HG02938 (cell line): Measurements from ENCODE around the gene INAFM2.

Experiments
- ATAC-seq: cut with Tn5 transposase; IDR thresholded peaks from one replicate; pipeline ENCODE4 v1.9.1; 2021; ENCODE audit warnings: mild to moderate bottlenecking, moderate library complexity; ENCODE audit not compliant: unreplicated experiment

INAFM2 gene

GRCh38 chr15:40323239-40323952 is at the start of gene INAFM2:
TSS of gene INAFM2 (plus strand) at chr15:40323692. CDS start at chr15:40324056, 364 bp downstream.
- peak; percentile 88 for ATAC-seq

DNA sequence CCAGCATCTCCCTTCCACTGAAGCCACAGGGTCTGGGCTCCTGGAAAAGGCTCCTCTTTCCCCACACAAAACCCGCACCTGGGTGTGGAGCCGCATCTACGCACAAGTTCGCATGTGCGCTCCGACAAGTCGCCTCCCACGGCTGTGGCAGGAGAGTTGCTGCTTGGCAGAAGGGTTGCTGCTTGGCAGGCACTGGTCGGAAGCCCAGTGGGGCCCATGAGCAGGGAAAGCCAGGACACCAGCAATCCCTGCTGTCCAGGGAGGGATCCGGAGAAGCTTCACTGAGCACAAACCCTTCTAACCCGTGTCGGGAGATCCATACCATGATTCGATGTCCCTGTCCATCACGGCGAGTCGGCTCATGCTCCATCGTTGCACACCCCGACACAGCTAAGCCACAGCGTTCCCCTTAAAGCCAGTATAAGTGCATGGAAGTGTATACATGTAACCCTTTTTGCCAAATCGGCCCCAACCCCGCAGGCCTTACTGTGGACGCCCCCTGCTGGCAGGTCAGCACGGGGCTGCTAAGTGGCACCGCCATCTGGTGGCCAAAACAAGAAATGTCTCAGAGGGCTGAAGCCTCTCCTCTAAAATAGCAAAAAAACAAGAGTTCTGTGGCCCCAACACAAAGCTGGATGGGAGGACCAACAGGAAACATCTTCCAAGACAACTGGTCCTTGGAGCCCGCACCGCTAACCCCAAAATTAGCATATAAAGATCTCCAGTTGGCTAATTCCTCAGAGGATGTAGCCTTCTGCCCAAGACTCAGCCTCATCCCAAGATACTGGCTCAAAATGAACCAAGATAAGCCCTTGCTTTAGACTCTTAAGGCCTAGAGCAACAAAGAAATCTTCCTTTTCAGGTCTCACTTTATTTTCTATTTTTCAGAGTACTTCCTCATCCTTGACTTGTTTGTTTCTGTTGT is 48.9 kb upstream of the INAFM2 start:
- ATAC-seq = no peak

DNA sequence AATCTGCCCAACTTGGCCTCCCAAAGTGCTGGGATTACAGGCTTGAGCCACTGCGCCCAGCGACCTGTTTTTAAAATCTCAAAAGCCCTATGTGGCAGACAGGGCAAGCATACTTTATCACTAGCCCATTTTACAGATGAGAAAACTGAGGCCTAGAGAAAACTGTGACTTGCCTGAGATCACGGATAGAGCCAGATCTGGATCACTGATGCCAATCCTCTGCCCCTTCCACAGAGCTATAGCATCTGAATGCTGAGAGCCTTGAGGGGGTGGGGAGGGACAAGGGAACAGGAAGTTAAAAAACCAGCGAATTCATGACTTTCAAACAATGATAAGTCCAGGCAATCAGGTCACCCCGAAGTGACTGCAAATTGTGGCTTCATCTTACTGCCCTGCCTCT is 48.0 kb upstream of the INAFM2 start:
- no peak for ATAC-seq

DNA sequence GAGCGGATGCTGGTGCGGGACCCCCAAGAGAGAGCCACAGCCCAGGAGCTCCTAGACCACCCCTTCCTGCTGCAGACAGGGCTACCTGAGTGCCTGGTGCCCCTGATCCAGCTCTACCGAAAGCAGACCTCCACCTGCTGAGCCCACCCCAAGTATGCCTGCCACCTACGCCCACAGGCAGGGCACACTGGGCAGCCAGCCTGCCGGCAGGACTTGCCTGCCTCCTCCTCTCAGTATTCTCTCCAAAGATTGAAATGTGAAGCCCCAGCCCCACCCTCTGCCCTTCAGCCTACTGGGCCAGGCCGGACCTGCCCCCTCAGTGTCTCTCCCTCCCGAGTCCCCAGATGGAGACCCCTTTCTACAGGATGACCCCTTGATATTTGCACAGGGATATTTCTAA is 47.5 kb upstream of the INAFM2 start:
- ATAC-seq = no peak

GRCh38 chr15:40276927-40277326 is 46.6 kb upstream of the INAFM2 start:
- ATAC-seq = no peak

DNA sequence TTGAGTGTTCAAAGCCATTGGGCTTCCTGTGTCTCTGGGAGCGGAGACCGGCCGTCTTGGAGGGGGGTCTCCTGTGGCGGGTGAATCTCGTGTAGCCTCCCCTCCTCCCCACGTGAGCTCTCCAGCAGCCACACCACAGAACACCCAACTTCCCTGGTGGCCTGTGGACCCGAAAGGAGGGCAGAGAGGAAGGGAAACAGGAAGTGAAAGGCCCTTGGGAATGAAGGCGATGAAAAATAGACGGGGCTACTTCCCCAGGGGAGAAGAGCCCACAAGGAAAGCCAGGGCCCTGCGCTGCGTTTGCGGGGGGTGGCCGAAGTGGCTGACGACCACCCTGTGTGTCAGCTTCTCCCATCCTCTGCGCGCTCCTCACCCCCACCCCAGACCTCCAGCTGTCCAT is 46.0 kb upstream of the INAFM2 start:
- no peak for ATAC-seq

- ATAC-seq = no peak
Observed at GRCh38 chr15:40278026-40278425, 45.5 kb upstream of the INAFM2 start.

- no peak for ATAC-seq
Observed at GRCh38 chr15:40279437-40280141, 43.9 kb upstream of the INAFM2 start.

GRCh38 chr15:40280260-40281056 is 43.0 kb upstream of the INAFM2 start:
- no peak for ATAC-seq

DNA sequence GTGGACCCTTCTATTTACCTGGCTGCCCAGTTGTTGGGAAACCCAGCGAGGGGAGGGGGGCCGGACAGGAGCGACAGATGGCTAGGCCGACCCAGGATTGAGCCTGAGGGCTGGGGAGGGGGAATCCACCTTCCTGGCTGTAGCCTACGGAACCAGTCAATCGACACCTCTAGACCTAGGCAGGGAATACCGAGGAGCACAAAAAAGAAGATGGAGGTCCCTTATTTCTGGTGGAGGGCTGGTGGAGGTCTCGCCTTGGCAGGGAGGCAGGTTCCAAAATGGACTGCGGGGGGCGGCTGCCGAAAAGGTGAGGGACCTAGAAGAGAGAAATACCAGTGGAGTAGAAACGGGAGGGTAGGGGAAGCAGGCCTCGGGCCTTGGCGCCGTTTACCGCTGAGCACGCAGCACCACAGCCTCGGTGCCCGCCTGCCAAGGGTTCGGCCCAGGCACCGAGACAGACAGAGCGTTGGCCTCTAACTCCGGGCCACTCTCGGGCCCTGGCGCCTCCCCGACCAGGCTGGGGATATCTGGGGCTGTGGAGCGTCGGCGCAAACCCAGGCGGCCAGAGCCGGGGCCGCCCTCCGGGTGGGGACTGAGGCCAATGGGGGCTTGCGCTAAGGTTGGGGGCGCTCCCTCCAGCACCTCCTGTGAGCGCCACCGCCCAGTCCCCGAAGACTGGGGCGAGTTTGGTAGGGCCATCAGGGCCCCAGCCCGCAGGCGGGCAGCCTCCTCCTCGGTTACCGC is 42.3 kb upstream of the INAFM2 start:
- no peak for ATAC-seq

GRCh38 chr15:40281801-40282146 is 41.7 kb upstream of the INAFM2 start:
- ATAC-seq = no peak

DNA sequence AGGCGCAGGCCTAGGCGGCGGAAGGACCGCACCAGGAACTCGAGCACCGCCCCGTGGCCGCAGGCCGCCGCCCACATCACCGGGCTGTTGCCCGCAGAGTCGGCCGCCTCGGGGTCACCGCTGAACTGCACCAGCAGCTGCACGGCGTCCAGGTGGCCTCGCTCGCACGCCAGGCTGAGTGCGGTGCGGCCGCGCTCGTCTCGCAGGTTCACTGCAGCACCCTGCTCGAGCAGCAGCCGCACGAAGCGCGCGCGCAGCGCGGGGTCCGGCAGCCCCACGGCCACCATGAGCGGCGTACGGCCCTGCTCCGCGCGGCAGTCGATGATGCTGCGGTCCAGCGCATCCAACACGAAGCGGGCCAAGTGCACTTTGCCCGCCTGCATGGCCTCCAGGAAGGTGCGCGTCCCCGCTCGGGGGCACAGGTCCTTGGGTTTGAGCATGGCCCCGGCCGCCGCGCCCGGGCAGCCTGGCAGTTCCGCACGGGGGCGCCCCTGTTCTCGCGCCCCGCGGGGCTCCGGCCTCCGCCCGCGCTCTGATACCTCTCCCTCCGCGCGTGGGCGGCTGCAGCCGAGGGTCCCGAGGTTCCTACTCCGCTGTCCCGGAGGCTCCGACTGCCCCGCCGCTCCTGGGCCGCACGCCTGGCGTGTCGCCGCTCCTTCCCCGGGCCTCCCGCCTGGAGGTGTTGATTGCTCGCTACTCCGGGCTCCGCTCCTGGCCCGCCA is 41.2 kb upstream of the INAFM2 start:
- ATAC-seq = no peak

- no peak for ATAC-seq
Observed at GRCh38 chr15:40282869-40283614, 40.5 kb upstream of the INAFM2 start, which contains the start of gene ANKRD63. TSS of gene ANKRD63 (minus strand) at chr15:40283064. CDS start at chr15:40282586, 478 bp downstream.

- no peak for ATAC-seq
Observed at GRCh38 chr15:40283615-40284300, 39.7 kb upstream of the INAFM2 start.

- ATAC-seq = no peak
Observed at GRCh38 chr15:40285151-40285550, 38.3 kb upstream of the INAFM2 start.

GRCh38 chr15:40285554-40286011 is 37.9 kb upstream of the INAFM2 start:
- ATAC-seq = no peak

GRCh38 chr15:40286061-40286532 is 37.4 kb upstream of the INAFM2 start:
- no peak for ATAC-seq

DNA sequence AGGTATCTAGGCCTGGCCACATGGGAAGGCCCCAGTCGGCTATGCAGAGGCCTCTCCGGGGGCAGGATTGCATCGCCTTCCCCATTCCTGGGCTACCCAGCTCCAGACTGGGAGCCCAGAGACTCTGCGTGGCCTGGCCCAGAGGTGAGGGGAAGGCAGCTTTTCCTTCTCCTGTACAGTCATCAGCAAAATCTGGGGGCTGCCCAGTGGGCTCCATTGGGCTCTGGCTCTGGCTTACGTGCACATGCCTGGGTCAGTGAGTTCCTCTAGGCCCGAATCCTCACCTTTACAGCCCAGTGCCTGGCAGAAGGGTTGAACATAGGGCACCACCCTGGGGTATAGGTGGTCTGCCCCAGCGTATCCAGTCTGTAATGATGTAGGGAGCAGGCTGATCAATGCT is 36.7 kb upstream of the INAFM2 start:
- ATAC-seq = no peak
